Measurements from ENCODE around the gene PARL. TPM values are rescaled to one million over a fixed set of nuclear protein-coding genes. Genes with fewer than 3 reads are reported as not detected.

The PARL gene
- total and polyA plus RNA-seq, 2 of the 8 experiments (the other 6 are each of a cell fraction or from before 2014, with no cell fraction given): 62.7 to 85.0 TPM

GRCh38 chr3:183927059-183927458, 42.4 kb upstream of the PARL start (continued):
- TF ChIP-seq CHD7 (IDR thresholded peaks at IDR 0.05; ENCODE audit: insufficient replicate concordance, low read length) (no peak), RFX5 (IDR thresholded peaks at IDR 0.05; ENCODE audit: borderline replicate concordance, low read depth, low read length) (no peak), RBBP5 (IDR thresholded peaks at IDR 0.05; ENCODE audit: borderline replicate concordance, low read depth, low read length) (no peak), PHF8 (conservative IDR thresholded peaks at IDR 0.05; ENCODE audit: low read depth, low read length) (no peak), CHD2 (IDR thresholded peaks at IDR 0.05; ENCODE audit: low read length) (no peak), NRF1 (IDR thresholded peaks at IDR 0.05; ENCODE audit: low read depth, low read length) (no peak), ASH2L (IDR thresholded peaks at IDR 0.05; ENCODE audit: low read length) (no peak), BRCA1 (IDR thresholded peaks at IDR 0.05; ENCODE audit: low read depth, low read length) (no peak), RXRA (IDR thresholded peaks at IDR 0.05; ENCODE audit: insufficient read depth, low read depth, low read length) (no peak), POU5F1 (IDR thresholded peaks at IDR 0.05; ENCODE audit: low read depth, low read length) (no peak), HDAC6 (IDR thresholded peaks at IDR 0.05; ENCODE audit: low read depth, low read length) (no peak), POLR2A (IDR thresholded peaks at IDR 0.05; ENCODE audit: control extremely low read depth in 1 of 2, low read depth in 2 of 2, low read length in 2 of 2) (no peak), TCF12 (IDR thresholded peaks at IDR 0.05; ENCODE audit: low read depth, low read length) (no peak), SIRT6 (IDR thresholded peaks at IDR 0.05; ENCODE audit: low read length) (no peak)

Data from H1 (cell line).